ENCODE results near the gene CEP131.
"Not testable (repeated sequence)": the region's sequence is repeated elsewhere in the genome, so short reads cannot be mapped to it uniquely, and the experiment has no call there.

The CEP131 gene

GRCh38 chr17:81238490-81238814 is 15.7 kb upstream of the CEP131 start:
- DNase-seq, result no peak

GRCh38 chr17:81237591-81238489 is 15.1 kb upstream of the CEP131 start:
- no peak for DNase-seq

- no peak for DNase-seq
Observed at GRCh38 chr17:81236784-81237183, 14.0 kb upstream of the CEP131 start.

DNA sequence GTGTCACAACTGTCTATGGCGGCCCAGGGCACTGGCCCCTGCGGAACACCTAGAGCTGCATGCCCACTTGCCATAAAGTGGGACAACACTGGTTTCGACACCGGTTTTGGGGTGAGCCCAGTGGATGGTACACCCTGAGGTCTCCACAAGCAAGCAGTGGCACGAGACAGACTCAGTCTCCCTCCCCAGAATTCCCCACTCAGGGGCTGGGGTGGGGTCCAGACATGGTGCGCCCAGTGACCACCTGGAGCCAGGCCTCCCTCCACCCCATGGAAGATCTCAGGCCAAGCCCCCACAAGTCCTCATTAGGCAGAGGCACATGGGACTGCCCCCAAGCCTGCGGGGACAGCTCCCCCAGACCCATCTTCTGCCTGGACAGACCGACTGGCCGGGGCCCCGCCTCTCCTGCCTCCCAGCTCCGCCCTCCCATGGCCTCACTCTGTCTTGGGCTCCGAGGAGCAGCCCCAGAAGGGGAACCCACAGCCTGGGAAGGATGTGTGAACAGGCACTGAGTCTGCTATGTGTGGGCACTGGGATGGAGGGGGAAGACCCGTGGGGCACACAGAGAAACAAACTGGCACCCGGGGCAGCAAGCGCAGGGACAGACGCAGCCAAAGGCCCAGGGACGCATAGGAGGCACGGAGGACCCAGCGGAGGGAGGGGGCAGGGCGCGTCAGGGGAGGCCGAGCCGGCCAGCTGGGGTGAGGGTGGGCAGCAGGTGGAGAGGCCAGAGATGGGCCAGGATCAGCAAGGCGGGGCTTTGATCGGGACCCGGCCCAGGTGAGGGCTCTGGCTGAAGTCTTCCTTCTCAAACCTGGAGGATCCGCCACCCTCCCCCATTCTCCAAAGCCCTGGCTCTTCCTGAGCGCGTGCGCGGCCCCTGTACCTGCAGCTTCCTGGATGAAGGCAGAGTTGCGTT is 13.3 kb upstream of the CEP131 start:
- no peak for DNase-seq

- no peak for DNase-seq
Observed at GRCh38 chr17:81234940-81235821, 12.4 kb upstream of the CEP131 start.

DNA sequence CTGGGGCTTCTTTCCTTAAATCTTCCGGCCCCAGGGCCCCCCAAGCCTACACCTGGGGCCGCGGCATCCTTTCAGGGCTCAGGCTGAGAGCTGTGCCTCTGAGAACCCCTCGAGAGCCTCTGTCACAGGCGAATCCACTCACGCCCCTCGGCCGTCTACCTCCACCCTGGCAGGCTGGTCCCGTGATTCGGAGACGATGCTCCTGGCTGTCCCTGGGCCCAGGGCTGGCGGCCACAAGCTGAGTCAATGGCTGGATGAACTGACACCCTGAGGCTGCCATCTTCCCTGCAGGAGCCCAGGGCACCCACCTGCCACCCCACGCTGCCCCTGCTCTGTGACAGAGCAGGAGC is 11.7 kb upstream of the CEP131 start:
- DNase-seq, result no peak

- DNase-seq, result no peak
Observed at GRCh38 chr17:81233811-81234505, 11.2 kb upstream of the CEP131 start.

DNA sequence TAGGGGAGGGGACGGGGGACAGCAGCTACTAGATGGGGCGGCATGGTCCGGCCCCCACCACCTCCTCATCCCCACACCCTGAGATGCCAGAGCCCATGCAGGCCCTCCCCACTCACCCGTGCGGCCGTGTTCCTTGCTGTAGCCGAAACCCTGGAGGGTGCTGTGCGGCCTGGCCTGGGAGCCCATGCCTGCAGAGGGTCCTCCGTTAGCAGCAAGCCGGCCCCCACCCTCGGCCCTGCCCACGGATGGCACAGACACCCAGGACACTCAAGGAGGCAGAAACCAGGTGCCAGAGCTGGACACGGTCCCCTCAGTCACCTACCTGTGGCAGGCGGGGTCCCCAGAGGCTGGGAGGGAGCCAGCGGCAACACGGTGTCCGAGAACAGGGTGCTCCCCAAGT is 10.6 kb upstream of the CEP131 start:
- no peak for DNase-seq

DNA sequence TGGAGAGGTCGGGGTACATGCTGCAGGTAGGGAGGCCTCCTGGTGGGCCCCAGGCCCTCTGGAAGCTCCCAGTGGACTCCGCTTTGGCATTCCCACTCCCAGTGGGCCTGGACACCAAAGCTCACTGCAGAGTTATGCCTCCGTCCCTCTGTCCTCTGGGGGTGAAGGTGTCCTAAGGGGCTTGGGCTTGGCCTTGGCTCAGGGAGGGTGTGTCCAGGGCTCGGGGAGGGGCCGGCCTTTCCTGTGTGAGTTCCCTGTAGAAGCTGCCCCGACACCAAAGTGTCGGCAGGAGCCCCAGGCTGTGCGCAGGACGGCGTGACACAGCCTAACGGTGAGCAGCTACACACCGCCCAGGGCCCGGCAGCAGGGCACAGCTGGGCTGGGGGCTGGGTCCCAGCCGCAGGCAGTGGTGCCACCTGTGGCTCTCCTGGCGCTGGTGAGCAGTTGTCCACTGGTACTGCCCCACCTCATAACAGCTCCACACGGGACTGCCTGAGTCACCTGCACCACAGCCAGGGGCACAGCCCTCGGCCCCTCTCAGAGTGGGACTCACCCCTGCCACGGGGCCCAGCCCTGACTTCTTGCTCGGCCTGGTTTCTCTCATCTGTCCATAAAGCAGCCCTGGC is 10.0 kb upstream of the CEP131 start:
- DNase-seq, result no peak

DNA sequence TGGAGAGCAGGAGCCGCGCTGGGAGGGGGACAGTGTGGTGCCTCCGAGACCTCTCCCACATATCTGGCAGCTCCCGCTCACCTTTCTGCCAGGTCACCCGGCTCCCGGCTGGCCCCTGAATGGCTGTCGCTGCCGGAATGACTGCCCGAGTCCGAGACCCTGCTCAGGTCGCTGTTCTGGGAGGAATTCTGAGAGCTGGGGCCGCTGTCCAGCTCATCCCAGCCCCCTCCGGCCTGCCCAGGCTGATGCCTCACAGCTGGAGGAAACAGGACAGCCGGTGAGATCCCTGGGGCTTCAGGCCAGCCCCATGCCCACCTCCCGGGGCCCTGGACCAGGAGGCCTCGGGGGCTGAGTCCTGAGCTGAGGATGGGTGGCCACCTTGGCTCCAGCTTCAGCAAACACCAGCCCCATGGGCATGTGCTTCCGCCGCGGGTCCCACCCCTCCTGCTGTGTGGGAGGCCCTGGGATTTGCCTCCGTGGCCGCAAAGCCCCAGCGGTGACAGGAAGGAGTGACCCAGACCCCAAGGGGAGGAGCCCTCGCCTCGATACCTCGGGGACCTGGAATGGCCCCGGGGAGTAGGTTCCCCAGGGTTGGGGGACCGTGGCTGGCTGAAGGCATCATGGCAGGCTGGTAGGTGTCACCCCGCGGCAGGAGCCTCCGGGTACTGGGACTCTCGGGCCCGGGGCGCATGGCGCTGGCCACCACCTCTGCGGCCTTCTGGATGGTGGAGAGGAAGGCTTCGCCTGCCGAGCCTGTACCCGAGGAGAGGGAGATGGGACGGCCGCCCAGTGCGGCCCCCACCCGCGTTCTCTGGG is 9.2 kb upstream of the CEP131 start:
- DNase-seq, result no peak

DNA sequence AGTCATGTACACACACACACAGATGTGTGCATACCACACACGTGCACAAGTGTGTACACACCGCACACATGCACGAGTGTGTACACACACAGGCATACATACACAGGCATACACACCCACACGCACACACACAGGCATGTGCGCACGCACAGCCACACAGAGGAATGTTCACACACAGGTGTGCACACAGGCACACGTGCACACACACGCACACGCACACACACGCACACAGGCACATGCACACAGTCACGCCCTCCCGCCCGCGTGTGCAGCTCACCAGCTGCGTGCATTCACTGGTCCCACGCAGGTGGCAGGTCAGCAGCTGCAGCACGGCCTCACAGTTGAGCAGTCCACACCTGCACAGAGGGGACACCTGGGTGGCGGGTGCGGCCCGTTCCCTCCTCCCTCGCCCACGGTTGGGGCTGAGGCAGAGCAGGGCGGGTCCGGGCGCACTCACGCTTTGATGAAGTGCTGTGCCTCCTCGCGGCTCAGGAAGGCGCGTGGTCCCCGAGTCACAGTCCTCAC is 8.4 kb upstream of the CEP131 start:
- no peak for DNase-seq

- no peak for DNase-seq
Observed at GRCh38 chr17:81230043-81230820, 7.5 kb upstream of the CEP131 start.

- DNase-seq, result no peak
Observed at GRCh38 chr17:81229666-81229920, 6.8 kb upstream of the CEP131 start.

- DNase-seq, result no peak
Observed at GRCh38 chr17:81228834-81229665, 6.3 kb upstream of the CEP131 start.

DNA sequence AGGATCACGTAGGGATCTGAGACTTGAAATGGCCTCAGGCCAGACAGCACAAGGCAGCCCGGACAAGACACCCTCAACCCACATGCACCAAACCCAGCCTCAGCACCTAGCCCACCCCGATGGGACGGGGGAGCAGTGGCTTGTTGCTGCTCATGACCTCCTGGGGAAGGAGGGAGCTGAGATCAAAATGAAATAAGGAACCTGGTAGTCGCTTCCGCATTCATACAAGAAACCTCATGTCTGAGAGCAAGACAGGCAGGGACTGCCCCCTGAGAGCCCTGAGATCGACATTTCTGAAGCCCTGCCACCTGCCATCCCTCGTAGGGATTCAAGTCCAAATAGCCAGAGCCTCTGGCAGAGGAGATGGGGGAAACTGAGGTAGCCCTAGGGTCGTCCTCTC is 5.7 kb upstream of the CEP131 start:
- no peak for DNase-seq

DNA sequence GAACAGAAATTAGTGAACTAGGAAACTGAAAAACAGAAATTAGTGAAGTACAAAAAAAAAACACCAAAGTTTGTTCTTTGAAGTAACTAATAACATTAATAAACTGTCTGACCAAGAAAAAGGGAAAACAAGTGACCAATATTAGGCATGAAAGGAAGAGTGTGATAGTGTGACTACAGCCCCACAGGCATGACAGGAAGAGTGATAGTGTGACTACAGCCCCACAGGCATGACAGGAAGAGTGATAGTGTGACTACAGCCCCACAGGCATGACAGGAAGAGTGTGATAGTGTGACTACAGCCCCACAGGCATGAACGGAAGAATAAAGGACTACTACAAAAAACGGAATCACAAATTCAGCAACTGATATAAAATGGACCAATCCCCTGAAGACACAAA is 4.9 kb upstream of the CEP131 start:
- DNase-seq, result not testable (repeated sequence)

DNA sequence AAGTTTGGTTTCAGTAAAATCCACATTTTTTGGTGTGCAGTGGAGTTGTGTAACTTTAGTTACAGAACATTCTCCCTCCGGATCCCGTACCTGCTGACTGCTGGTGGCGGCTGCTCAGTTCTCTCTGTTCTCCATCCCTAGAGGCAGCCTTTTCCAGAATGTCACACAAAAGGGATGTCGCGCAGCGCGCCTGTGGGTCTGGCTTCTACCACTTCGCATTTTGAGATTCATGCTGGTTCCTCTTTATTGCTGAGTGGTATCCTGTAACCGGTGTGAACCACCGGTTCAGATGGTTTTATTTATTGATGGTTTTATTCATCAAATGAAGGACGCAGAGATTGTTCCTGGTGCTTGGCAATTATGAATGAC is 981 bp upstream of the CEP131 start:
- no peak for DNase-seq

DNA sequence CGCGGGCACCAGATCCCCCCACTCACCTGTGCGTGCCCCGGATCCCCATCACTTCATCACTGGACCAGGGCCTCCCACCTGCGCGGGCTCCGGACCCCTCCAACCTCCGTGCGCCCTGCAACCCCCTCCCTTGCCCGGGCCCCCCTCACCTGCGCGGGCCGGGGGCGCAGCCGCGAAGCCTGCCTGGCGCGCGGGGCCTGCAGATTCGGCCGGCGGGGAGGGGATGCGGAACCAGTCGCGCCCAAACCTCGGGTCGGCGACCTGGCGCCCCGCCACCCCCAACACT is 202 bp downstream of the CEP131 start:
- no peak for DNase-seq

DNA sequence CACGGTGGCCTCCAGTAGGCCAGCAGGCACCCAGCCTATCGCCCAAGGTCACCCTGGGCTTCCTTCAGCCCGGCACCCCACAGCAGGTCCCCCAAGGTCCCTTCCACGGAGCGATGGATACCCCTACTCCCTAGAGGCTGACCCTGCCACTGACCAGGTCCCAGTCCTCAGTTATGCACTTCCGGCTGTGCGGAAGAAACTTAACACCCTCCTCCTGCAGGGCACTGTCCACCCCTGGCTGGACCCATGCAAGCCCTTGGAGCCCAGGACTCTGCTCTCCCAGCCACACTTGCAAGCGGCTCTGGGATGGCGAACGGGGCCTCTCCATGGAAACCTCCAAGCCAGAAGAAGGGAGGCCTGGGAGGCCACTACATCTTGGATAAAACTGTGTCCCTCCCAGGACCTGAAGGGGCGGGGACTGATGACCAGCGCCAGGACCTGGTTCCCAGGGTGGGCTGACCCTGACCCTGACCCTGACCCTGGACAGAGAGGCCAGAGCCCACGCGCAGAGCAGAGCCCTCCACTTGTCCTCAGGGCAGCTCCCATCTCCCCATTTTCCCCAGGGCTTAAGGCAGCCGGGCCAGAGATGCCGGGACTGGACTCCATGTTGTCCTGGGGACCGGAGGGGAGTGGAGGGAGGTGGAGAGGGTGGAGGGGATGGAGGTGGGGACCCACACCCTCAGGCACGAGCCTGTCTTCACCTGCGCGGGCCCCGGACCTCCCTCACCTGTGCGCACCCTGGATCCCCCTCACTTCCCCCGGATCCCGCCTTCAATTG is 734 bp downstream of the CEP131 start:
- no peak for DNase-seq

Data from NCI-H187 treated with DMSO at 0.1 percent for 48 hours (cell line).